ENCODE measurements around the gene AGTRAP. TPM values are rescaled to one million over a fixed set of nuclear protein-coding genes. Genes with fewer than 3 reads are reported as not detected.

Gene AGTRAP
- polyA plus RNA-seq, 3 donors: 33.2 to 50.2 (median 50.0) TPM

GRCh38 chr1:11770011-11770410, 34.1 kb downstream of the AGTRAP start:
- no peak for DNase-seq (ENCODE audit: extremely low read depth in 1 of 11, low read depth in 9 of 11, low spot score in 4 of 11)

GRCh38 chr1:11771481-11772043, 35.6 kb downstream of the AGTRAP start:
- DNase-seq (ENCODE audit: extremely low read depth in 1 of 11, low read depth in 9 of 11, low spot score in 4 of 11): no peak

DNA sequence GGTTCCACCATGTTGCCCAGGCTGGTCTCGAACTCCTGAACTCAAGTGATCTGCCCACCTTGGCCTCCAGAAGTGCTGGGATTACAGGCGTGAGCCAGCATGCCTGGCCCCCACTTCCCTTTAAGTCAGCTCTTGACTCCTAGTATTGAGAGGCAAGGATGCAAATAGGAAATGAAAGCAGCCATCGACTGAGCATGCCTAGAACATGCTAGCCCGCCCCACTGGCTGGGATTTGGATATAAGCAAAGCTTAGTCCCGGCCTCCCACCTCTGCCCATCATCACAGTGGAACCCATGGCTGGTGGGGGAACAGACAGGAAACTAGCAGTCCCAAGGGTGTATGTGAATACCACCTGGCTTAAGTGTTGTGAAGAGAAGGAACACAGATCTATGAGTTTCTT, 36.5 kb downstream of the AGTRAP start:
- no peak for DNase-seq (ENCODE audit: extremely low read depth in 1 of 11, low read depth in 9 of 11, low spot score in 4 of 11)

- DNase-seq (ENCODE audit: extremely low read depth in 1 of 11, low read depth in 9 of 11, low spot score in 4 of 11): no peak
These were observed 38.8 kb downstream of the AGTRAP start for GRCh38 chr1:11774753-11775152.

- DNase-seq (ENCODE audit: extremely low read depth in 1 of 11, low read depth in 9 of 11, low spot score in 4 of 11): no peak
These were observed 41.9 kb downstream of the AGTRAP start for GRCh38 chr1:11777658-11778322.

GRCh38 chr1:11778336-11778735, 42.4 kb downstream of the AGTRAP start:
- DNase-seq (ENCODE audit: extremely low read depth in 1 of 11, low read depth in 9 of 11, low spot score in 4 of 11): no peak

DNA sequence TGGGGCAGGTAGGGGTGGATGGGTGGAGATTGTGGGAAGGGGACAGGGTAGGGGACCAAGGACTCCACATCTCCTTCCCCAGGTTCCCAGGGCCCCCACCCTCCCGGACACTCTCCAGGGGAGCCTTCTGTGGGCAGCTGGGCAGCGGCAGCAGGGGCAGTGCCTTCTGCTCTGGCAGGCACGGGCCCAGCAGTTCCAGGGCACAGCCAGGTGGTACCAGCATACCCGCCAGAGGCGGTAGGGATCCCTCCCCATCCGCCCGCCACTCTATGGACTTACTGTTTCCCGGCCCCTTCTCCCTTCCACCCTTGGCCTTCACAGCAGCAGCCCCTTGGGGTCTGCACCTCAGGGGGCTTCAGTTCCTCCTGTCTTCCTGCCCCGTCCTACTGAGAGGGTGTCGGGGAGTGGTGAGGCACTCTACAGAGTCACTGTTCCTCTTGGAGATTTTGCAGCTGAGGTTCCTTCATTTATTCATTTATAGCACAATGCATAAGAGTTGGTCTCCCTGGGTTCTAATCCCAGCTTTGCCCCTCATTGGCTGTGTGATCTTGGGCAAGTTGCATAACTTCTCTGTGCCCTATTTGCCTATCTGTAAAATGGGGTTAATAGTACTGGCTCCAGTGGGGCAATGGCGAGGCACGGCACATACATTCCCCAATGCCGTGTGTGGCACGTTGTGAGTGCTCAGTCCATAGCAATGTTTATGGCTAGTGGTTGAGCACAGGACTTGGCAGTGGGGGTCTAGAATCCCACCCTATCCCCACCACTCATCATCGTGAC, 43.1 kb downstream of the AGTRAP start:
- DNase-seq (ENCODE audit: extremely low read depth in 1 of 11, low read depth in 9 of 11, low spot score in 4 of 11): no peak

DNA sequence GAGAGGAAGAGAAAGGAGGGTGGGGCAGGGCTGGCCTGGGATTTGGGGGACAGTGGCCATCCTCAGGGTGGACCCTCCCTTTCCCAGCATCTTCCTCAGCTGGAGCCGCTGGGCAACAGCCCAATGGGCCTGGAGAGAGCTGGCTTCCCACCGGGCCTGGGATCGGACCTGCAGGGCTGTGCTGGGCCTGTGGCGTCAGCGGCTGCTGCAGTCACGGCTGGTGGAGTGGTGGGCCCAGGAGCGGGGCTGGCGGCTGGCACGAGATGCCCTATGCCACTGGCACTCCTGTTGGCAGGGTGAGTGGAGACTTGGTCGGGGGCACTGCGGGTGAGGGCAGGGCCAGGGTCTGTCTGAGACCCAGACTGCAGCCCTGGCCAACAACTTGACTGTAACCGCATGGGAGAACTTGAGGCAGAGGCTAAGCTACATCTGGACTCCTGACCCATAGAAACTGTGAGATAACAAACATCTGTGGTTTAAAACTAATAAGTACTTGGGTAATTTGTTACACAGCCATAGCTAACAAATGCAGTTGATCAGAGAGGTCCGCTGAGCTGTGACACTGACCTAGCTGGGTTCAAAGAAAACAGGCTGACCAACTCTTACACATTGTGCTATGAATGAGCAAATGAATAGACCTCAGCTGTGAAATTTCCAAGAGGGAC, 43.9 kb downstream of the AGTRAP start:
- no peak for DNase-seq (ENCODE audit: extremely low read depth in 1 of 11, low read depth in 9 of 11, low spot score in 4 of 11)

- DNase-seq (ENCODE audit: extremely low read depth in 1 of 11, low read depth in 9 of 11, low spot score in 4 of 11): no peak
These were observed 44.6 kb downstream of the AGTRAP start for GRCh38 chr1:11780380-11781147.

DNA sequence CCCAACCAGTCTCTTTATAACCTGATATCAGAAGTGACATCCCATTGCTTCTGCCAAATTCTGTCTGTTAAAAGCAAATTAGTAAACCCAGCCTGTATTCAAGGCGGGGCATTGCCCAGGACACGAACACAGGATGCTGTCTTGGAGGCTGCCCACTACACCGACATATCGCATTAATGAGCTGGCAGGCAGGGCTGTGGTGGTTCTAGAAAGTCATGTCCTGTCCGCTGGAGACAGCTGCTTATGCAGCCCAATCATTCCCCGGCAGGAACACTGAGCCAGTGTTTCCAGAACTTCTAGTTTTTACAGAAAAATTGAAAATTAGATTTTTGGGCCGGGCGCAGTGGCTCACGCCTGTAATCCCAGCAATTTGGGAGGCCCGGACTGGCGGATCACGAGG, 45.4 kb downstream of the AGTRAP start:
- DNase-seq (ENCODE audit: extremely low read depth in 1 of 11, low read depth in 9 of 11, low spot score in 4 of 11): no peak

GRCh38 chr1:11782127-11782708, 46.3 kb downstream of the AGTRAP start:
- DNase-seq (ENCODE audit: extremely low read depth in 1 of 11, low read depth in 9 of 11, low spot score in 4 of 11): no peak

GRCh38 chr1:11783556-11783955, 47.6 kb downstream of the AGTRAP start:
- no peak for DNase-seq (ENCODE audit: extremely low read depth in 1 of 11, low read depth in 9 of 11, low spot score in 4 of 11)

DNA sequence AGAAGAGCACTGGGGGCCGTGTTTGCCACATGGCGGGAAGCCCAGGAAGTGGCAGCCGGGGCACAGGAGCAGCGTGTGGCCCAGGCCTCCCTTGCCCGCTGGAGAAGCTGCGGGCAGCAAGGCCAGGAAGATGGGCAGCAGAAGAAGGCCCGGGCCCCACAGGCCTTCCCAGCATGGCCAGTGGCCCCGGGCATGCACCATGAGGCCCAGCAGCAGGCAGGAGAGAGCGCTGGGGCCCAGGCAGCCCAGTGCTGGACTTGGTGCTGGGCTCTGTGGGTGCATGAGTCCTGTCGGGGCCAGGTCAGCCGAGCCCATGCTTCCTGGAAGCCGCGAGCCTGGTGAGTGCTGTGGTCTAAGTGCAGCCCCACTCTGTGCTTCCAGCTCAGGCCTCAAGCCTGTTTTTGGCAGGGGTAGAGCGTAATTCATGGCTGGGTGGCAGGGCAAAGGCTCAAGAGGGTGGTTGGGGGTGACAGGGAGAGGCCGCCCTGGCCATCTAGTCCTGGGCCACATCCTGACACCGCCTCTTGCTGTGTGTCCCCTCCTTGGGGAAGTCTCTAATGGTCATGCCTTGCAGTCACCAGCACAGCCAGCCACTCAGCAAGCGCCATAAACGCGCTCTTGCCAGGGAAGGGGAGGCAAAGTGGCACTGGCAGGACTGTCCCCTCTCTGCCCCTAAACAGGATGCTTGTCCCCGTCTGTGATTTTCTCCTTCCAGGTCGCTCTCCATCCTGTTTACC, 48.5 kb downstream of the AGTRAP start:
- DNase-seq (ENCODE audit: extremely low read depth in 1 of 11, low read depth in 9 of 11, low spot score in 4 of 11): no peak

DNA sequence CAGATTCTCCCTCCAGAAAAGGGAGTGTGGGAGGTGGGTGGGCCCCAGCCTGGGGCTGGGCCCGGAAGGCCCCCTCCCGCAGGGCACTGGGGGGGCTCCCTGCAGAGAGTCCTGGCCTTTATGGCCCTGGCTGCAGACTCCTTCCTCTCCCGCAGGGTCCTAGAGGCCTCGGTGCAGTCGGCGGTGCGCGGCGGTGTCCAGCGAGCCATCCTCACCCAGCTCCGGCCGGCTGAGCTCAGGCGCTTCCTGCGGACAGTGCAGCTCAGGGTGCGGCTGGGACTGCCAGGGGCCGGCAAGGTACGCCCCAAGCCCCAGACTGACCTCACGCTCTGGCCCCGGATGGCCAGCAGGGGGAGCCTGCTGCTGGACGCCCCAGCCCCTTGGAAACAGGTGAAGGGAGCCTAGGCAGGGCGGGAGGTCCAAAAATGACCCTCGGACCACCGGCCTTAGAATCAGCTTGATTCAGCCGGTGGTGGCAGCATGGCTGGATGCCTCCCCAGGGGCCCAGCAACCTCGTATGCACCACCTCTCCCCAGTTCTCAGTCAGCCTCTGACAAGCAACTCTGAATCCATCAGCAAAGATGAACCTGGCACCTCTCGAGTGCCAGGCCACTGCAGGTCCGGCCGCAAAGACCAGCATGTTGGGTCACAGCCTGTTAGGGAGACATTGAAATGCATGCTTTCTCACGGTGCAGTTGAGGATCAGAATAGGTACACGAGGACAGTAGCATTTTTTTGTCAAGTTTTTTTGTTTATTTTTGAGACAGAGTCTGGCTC, 49.2 kb downstream of the AGTRAP start:
- DNase-seq (ENCODE audit: extremely low read depth in 1 of 11, low read depth in 9 of 11, low spot score in 4 of 11): no peak

DNA sequence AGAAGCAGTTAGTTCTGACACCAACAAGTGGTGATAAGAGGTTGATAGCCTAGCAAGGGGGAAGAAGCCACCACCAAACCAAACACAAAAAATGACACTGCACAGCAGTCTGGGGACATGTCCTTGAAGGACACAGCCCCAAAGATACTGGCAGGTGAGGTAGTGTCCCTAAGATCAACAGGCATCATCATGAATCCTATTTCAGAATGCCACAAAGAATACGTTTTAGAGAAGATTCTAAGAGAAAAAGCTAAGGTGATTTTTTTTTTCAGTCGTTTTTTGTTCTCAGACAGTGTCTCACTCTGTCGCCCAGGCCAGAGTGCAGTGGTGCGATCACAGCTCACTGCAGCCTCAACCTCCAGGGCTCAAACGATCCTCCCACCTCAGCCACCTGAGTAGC, 50.2 kb downstream of the AGTRAP start:
- no peak for DNase-seq (ENCODE audit: extremely low read depth in 1 of 11, low read depth in 9 of 11, low spot score in 4 of 11)

- no peak for DNase-seq (ENCODE audit: extremely low read depth in 1 of 11, low read depth in 9 of 11, low spot score in 4 of 11)
These were observed 51.4 kb downstream of the AGTRAP start for GRCh38 chr1:11787251-11787803.

GRCh38 chr1:11787804-11788436, 52.0 kb downstream of the AGTRAP start:
- DNase-seq (ENCODE audit: extremely low read depth in 1 of 11, low read depth in 9 of 11, low spot score in 4 of 11): no peak
